ENCODE measurements around the gene KRT12. TPM values are rescaled to one million over a fixed set of nuclear protein-coding genes. Genes with fewer than 3 reads are reported as not detected.
"Not testable (repeated sequence)": the region's sequence is repeated elsewhere in the genome, so short reads cannot be mapped to it uniquely, and the experiment has no call there.

The KRT12 gene
- total RNA-seq, 2 experiments from 2014 or later = not detected

DNA sequence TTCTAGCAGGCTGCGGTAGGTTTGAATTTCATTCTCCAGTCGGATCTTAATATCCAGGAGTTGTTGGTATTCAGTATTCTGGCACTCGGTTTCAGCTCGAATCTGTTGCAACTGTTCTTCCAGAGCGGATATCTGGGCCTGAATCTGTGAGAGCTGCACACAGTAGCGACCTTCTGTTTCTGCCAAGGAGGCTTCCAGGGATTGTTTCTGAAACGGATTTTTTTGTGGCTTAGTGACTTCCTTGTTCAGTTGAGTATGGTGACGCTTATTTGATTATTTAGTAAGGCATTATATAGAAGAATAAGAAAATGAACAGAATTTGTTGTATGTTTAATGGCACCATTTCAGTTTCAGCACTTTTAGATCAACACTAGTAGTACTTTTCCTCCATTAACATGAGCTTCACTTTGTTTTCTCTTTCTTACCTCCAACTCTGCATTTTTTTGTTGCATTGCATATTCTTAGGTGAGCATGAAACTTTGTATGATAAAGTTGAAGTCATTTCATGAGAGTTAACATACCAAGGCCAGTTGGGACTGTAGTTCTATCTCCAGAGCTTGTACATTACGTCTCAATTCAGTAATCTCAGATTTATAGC is 47.4 kb downstream of the KRT12 start:
- H3K4me3 Mint-ChIP-seq = peak overlapping the region; percentile 82
- no peak for ATAC-seq
- H3K27me3 Mint-ChIP-seq (ENCODE audit: low read depth) = no peaks in the 10 kb centered on the region
- DNase-seq = no peak
- ChIA-PET POLR2A (interaction anchor here (1.5 to 2.0 kb wide), 2 partner anchors 13 to 870 kb away, joined by 4 to 6 read pairs; no protein-coding TSS in a partner anchor), CTCF (interaction anchor here (1.0 to 2.1 kb wide), 8 partner anchors 13 to 876 kb away, joined by 3 to 9 read pairs (median 5); no protein-coding TSS in a partner anchor)
- no peaks in the 10 kb centered on the region for H3K9me3 Mint-ChIP-seq (ENCODE audit: insufficient read depth)
- peaks cover 32% of the 10 kb centered on the region for H3K4me1 Mint-ChIP-seq (ENCODE audit: low read depth)
- H3K36me3 Mint-ChIP-seq (ENCODE audit: low read depth) = peaks cover 36% of the 10 kb centered on the region
- peak overlapping the region; percentile 84 for H3K27ac Mint-ChIP-seq

DNA sequence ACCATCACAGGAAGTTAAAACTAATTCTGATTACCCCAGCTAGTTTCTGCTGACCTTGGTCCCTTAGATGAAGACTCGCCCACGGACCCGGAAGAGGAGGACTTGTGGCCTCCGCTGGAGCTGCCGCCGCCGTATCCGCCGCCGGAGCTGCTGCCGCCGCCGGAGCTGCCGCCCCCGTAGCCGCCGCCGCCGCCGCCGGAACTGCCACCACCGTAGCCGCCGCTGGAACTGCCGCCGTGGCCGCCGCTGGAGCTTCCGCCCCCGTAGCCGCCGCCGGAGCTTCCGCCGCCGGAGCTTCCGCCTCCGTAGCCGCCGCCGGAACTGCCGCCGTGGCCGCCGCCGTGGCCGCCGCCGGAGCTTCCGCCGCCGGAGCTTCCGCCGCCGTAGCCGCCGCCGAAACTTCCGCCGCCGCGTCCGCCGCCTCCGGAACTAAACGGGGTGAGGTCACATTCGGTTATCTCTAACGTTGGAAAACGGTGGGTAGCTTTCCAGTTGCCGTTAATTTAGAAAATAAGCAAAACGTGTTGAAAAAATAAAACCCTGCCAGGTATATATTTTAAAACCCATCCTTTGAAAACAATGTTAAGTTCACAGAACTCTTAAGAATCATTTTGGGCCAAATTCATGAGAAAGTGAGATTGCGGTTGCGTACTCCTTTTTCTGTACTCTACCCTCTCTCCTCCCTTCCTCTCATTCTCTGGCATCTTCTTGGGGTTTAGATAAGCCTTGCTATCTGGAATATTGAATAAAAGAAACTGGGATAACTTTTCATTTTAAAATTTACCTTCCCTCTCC is 48.1 kb downstream of the KRT12 start:
- DNase-seq (peak; percentile 87), ATAC-seq (peak; percentile 85)
- Mint-ChIP-seq H3K9me3 (ENCODE audit: insufficient read depth) (no peaks in the 10 kb centered on the region), H3K4me1 (ENCODE audit: low read depth) (peaks cover 27% of the 10 kb centered on the region), H3K27ac (peak overlapping the region; percentile 94), H3K4me3 (peak overlapping the region; percentile 82), H3K27me3 (ENCODE audit: low read depth) (peaks cover 6% of the 10 kb centered on the region), H3K36me3 (ENCODE audit: low read depth) (peaks cover 36% of the 10 kb centered on the region)
- ChIA-PET CTCF (interaction anchor here (0.6 to 2.1 kb wide), 22 partner anchors 9 to 877 kb away, joined by 3 to 9 read pairs (median 4); no protein-coding TSS in a partner anchor), POLR2A (interaction anchor here (0.8 to 2.0 kb wide), 3 partner anchors 9 to 870 kb away, joined by 4 to 6 read pairs (median 5); no protein-coding TSS in a partner anchor)

DNA sequence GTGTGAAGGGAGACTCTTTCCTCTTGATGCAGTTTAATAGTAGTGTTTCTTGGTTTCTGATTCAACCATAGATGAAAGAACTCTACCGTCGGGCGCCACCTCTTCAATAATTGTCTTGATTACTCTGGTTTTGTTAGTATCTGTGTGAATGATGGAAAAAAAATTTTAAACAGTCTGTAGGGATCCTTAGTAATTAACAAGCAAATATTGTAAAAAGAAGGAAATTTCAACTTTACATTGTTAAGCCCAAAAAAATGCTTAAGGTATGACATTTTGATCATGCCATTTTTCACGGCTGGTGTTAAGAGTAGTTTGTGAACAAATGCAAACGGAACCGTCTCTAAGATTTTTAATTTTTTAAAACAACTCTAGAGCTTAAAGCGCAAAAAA is 48.7 kb downstream of the KRT12 start:
- peaks cover 25% of the 10 kb centered on the region for H3K4me1 Mint-ChIP-seq (ENCODE audit: low read depth)
- ATAC-seq (peak; percentile 23), DNase-seq (no peak)
- H3K27me3 Mint-ChIP-seq (ENCODE audit: low read depth) = peaks cover 8% of the 10 kb centered on the region
- H3K27ac Mint-ChIP-seq = peak overlapping the region; percentile 94
- CTCF ChIA-PET = interaction anchor here (0.6 to 2.1 kb wide), 21 partner anchors 10 to 878 kb away, joined by 3 to 9 read pairs (median 4); no protein-coding TSS in a partner anchor
- POLR2A ChIA-PET = interaction anchor here (0.8 to 2.0 kb wide), 3 partner anchors 10 to 871 kb away, joined by 4 to 6 read pairs (median 5); no protein-coding TSS in a partner anchor
- H3K4me3 Mint-ChIP-seq = peak overlapping the region; percentile 82
- H3K36me3 Mint-ChIP-seq (ENCODE audit: low read depth) = peaks cover 35% of the 10 kb centered on the region
- no peaks in the 10 kb centered on the region for H3K9me3 Mint-ChIP-seq (ENCODE audit: insufficient read depth)

DNA sequence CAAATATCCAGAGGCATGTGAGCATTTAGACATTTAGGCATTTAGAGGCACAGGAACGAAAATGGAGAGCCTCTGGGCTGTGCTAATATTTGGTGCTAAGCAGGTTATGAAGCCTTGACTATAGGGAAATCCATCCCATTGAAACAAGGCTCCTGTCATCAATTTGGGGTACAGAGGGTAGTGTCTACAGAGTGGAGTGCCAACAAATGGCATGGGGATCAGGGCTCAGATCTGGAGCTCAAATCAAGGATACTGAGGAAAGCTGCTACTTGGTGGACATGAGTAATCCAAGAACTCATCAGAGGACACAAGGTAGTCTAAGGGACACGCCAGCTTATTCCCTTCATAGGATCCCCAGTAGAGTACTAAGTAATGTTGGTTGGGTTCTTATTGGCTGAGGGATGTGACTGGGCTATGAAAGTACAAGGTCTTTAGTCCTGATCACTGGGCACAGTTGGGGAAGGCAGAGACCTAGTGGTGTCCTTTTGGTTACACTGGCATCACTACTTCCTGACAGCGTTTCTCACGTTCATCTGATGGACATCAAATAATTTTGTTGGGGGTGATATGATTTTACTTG is 49.8 kb downstream of the KRT12 start:
- H3K27me3 Mint-ChIP-seq (ENCODE audit: low read depth) = peaks cover 13% of the 10 kb centered on the region
- POLR2A ChIA-PET = no interaction called here
- DNase-seq (no peak), ATAC-seq (no peak)
- H3K27ac Mint-ChIP-seq = peak overlapping the region; percentile 51
- CTCF ChIA-PET = interaction anchor here (1.0 kb wide), 1 partner anchor 848 kb away, joined by 3 read pairs; no protein-coding TSS in a partner anchor
- H3K4me3 Mint-ChIP-seq = peak overlapping the region; percentile 82
- peaks cover 31% of the 10 kb centered on the region for H3K36me3 Mint-ChIP-seq (ENCODE audit: low read depth)
- H3K9me3 Mint-ChIP-seq (ENCODE audit: insufficient read depth) = no peaks in the 10 kb centered on the region
- H3K4me1 Mint-ChIP-seq (ENCODE audit: low read depth) = peaks cover 25% of the 10 kb centered on the region

DNA sequence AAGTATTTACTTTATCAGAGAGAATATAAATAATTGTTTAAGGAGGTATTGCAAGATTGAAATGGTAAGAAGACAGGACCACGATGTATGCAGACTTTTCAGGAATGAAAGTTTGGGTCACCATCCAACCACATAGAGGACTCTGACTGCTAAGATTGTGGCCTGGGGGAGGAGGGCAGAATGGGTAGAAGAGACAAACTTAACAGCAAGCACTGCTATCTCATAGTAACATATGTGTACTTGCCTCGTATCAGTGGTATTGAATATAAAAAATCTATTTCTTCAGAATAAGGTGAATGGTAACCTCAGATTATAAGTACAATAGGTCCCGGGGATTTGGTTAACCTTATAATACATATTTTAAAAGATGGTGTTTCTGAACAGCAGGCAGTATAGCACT is 50.5 kb downstream of the KRT12 start:
- ChIA-PET CTCF (no interaction called here), POLR2A (no interaction called here)
- peaks cover 25% of the 10 kb centered on the region for H3K4me1 Mint-ChIP-seq (ENCODE audit: low read depth)
- H3K36me3 Mint-ChIP-seq (ENCODE audit: low read depth) = peaks cover 27% of the 10 kb centered on the region
- H3K27me3 Mint-ChIP-seq (ENCODE audit: low read depth) = peaks cover 16% of the 10 kb centered on the region
- ATAC-seq (no peak), DNase-seq (no peak)
- no peaks in the 10 kb centered on the region for H3K9me3 Mint-ChIP-seq (ENCODE audit: insufficient read depth)
- no peak overlapping the region for H3K27ac Mint-ChIP-seq
- H3K4me3 Mint-ChIP-seq = no peak overlapping the region

DNA sequence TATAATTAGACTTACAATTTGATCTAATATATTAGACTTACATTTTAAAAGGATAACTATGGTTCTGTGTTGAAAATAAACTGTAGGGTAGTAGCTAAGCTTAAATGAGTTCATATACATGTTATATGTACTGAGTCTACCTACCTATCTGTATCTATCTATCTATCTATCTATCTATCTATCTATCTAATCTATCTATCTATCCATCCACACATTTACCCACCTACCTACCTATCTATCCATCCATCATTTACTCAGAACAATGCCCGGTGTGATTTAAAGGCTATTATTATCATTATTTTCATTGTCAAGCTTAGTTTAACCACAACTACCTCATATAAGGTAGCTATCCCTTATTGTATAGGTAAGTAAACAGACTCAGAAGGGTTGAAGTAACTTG is 51.6 kb downstream of the KRT12 start:
- Mint-ChIP-seq H3K36me3 (ENCODE audit: low read depth) (peaks cover 26% of the 10 kb centered on the region), H3K4me3 (no peak overlapping the region), H3K27me3 (ENCODE audit: low read depth) (peaks cover 23% of the 10 kb centered on the region), H3K4me1 (ENCODE audit: low read depth) (peaks cover 24% of the 10 kb centered on the region), H3K9me3 (ENCODE audit: insufficient read depth) (no peaks in the 10 kb centered on the region), H3K27ac (no peak overlapping the region)
- ATAC-seq (no peak), DNase-seq (no peak)
- ChIA-PET POLR2A (no interaction called here), CTCF (interaction anchor here (0.9 to 1.1 kb wide), 3 partner anchors 10 to 845 kb away, joined by 3 to 4 read pairs (median 3); no protein-coding TSS in a partner anchor)

DNA sequence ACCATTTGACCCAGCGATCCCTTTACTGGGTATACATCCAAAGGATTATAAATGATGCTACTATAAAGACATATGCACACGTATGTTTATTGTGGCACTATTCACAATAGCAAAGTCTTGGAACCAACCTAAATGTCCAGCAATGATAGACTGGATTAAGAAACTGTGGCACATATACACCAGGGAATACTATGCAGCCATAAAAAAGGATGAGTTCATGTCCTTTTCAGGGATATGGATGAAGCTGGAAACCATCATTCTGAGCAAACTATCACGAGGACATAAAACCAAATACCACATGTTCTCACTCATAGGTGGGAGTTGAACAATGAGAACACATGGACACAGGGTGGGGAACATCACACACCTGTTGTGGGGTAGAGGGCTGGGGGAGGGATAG is 52.4 kb downstream of the KRT12 start:
- DNase-seq; H3K9me3 Mint-ChIP-seq (ENCODE audit: insufficient read depth); H3K4me3 Mint-ChIP-seq; POLR2A ChIA-PET; ATAC-seq; H3K27ac Mint-ChIP-seq; CTCF ChIA-PET: not testable (repeated sequence)
- peaks cover 21% of the 10 kb centered on the region for H3K36me3 Mint-ChIP-seq (ENCODE audit: low read depth)
- H3K4me1 Mint-ChIP-seq (ENCODE audit: low read depth) = peaks cover 16% of the 10 kb centered on the region
- H3K27me3 Mint-ChIP-seq (ENCODE audit: low read depth) = peaks cover 30% of the 10 kb centered on the region

DNA sequence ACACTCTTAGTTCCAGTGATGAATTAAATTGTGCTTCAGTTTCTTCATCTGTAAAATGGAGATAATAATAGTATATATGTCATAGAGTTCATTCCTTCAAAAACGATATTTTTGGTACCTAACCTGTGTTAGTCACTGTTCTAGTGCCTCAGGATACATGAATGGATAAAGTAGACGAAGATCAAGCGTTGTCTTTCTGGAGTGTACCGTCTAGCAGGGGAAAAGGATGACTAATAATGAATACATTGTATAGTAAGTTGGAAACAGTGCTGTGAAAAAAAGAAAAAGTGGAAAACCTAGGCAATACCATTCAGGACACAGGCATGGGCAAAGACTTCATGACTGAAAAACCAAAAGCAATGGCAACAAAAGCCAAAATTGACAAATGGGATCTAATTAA is 53.2 kb downstream of the KRT12 start:
- Mint-ChIP-seq H3K27ac (no peak overlapping the region), H3K36me3 (ENCODE audit: low read depth) (peaks cover 18% of the 10 kb centered on the region), H3K4me1 (ENCODE audit: low read depth) (peaks cover 10% of the 10 kb centered on the region), H3K4me3 (no peak overlapping the region), H3K9me3 (ENCODE audit: insufficient read depth) (no peaks in the 10 kb centered on the region), H3K27me3 (ENCODE audit: low read depth) (peaks cover 36% of the 10 kb centered on the region)
- DNase-seq = no peak
- ChIA-PET POLR2A (no interaction called here), CTCF (no interaction called here)
- no peak for ATAC-seq

DNA sequence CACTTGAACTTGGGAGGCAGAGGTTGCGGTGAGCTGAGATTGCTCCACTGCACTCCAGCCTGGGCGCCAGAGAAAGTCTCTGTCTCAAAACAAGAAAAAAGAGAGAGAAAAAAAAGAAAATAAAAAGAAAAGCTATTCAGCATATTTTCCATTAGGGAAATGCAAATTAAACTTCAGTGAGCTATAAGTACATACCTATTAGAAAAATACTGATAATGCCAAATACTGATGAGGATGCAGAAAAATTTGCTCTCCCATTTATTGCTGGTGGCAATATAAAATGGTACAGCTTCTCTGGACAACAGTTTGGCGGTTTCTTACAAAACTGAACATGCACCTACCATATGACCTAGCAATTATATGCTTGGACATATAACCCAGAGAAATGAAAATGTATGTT is 54.4 kb downstream of the KRT12 start:
- Mint-ChIP-seq H3K9me3 (ENCODE audit: insufficient read depth) (no peaks in the 10 kb centered on the region), H3K27me3 (ENCODE audit: low read depth) (peaks cover 43% of the 10 kb centered on the region), H3K36me3 (ENCODE audit: low read depth) (peaks cover 10% of the 10 kb centered on the region), H3K4me1 (ENCODE audit: low read depth) (peaks cover 5% of the 10 kb centered on the region), H3K4me3 (no peak overlapping the region), H3K27ac (no peak overlapping the region)
- ChIA-PET CTCF (interaction anchor here (0.8 kb wide), 1 partner anchor 9 kb away, joined by 3 read pairs; no protein-coding TSS in a partner anchor), POLR2A (no interaction called here)
- DNase-seq = no peak
- no peak for ATAC-seq

Data from activated CD8-positive, alpha-beta T cell treated with anti-CD3 and anti-CD28 coated beads, Interleukin-2, amount 10 ng/mL, durations not matched to agents 7 days and 5 days (primary cell).